ENCODE measurements around the gene D2HGDH. TPM values are rescaled to one million over a fixed set of nuclear protein-coding genes. Genes with fewer than 3 reads are reported as not detected.
A peak's percentile ranks its signal among the peaks of the same experiment; 100 is the strongest.

The D2HGDH gene
- total and polyA plus RNA-seq, 2 of the 13 experiments (the other 11 are each of a cell fraction or from before 2014, with no cell fraction given), result 19.2 to 20.3 TPM

DNA sequence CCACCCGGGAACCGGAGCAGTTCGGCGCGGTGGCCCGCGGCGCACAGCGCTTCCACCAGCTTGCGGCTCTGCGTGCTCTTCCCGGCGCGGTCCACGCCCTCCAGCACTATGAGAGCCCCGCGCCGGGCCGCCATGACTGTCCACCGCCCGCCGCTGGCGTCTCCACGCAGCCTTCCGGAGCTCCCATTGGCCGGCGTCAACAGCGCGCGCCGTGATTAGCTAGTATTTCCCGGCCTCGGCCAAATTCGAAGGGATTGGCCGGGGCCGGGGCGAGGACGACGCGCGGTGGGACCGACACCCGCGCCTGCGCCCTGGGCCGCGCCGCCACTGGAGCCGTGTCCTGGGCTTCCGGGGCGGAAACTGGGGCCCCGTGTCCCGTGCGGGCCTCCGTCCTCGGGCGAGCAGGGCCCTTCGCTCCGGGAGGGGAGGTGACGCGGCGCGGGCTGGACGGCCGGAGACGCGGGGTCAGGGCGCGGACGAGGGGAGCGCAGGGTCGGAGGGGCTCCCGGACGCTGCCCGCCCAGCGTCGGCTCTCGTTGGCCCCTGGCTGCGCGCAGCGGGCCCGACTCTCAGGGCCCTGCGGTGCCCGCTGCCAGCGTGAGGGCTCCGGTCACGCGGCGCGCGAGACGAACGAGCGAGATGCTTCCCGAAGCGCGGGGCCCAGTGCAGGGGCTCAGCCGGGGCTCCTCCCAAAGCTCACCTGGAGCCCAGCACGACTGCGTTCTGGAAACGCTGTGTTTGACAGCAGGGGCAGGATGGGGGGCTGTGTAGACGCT, 47.6 kb upstream of the D2HGDH start, which contains the start of gene DTYMK (continued):
- TF ChIP-seq, protein P1, sequence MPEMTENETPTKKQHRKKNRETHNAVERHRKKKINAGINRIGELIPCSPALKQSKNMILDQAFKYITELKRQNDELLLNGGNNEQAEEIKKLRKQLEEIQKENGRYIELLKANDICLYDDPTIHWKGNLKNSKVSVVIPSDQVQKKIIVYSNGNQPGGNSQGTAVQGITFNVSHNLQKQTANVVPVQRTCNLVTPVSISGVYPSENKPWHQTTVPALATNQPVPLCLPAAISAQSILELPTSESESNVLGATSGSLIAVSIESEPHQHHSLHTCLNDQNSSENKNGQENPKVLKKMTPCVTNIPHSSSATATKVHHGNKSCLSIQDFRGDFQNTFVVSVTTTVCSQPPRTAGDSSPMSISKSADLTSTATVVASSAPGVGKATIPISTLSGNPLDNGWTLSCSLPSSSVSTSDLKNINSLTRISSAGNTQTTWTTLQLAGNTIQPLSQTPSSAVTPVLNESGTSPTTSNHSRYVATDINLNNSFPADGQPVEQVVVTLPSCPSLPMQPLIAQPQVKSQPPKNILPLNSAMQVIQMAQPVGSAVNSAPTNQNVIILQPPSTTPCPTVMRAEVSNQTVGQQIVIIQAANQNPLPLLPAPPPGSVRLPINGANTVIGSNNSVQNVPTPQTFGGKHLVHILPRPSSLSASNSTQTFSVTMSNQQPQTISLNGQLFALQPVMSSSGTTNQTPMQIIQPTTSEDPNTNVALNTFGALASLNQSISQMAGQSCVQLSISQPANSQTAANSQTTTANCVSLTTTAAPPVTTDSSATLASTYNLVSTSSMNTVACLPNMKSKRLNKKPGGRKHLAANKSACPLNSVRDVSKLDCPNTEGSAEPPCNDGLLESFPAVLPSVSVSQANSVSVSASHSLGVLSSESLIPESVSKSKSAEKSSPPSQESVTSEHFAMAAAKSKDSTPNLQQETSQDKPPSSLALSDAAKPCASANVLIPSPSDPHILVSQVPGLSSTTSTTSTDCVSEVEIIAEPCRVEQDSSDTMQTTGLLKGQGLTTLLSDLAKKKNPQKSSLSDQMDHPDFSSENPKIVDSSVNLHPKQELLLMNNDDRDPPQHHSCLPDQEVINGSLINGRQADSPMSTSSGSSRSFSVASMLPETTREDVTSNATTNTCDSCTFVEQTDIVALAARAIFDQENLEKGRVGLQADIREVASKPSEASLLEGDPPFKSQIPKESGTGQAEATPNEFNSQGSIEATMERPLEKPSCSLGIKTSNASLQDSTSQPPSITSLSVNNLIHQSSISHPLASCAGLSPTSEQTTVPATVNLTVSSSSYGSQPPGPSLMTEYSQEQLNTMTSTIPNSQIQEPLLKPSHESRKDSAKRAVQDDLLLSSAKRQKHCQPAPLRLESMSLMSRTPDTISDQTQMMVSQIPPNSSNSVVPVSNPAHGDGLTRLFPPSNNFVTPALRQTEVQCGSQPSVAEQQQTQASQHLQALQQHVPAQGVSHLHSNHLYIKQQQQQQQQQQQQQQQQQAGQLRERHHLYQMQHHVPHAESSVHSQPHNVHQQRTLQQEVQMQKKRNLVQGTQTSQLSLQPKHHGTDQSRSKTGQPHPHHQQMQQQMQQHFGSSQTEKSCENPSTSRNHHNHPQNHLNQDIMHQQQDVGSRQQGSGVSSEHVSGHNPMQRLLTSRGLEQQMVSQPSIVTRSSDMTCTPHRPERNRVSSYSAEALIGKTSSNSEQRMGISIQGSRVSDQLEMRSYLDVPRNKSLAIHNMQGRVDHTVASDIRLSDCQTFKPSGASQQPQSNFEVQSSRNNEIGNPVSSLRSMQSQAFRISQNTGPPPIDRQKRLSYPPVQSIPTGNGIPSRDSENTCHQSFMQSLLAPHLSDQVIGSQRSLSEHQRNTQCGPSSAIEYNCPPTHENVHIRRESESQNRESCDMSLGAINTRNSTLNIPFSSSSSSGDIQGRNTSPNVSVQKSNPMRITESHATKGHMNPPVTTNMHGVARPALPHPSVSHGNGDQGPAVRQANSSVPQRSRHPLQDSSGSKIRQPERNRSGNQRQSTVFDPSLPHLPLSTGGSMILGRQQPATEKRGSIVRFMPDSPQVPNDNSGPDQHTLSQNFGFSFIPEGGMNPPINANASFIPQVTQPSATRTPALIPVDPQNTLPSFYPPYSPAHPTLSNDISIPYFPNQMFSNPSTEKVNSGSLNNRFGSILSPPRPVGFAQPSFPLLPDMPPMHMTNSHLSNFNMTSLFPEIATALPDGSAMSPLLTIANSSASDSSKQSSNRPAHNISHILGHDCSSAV (CRISPR knock-in tag; IDR thresholded peaks at IDR 0.05; ENCODE audit: borderline replicate concordance), result no peak
- TF ChIP-seq ARID2 (CRISPR knock-in tag; IDR thresholded peaks at IDR 0.05; ENCODE audit: borderline replicate concordance) (0 out of 2 replicates have a peak, but pooled peaks have one; percentile 17), HDAC6 (IDR thresholded peaks at IDR 0.05; ENCODE audit: low read depth, low read length) (no peak), RFX5 (IDR thresholded peaks at IDR 0.05; ENCODE audit: low read depth, low read length) (peak; percentile 33; the same call in 1 of the 2 replicates), JARID2 (CRISPR knock-in tag; IDR thresholded peaks at IDR 0.05; ENCODE audit: insufficient replicate concordance) (peak; percentile 75)
- TF ChIP-seq, protein P2, sequence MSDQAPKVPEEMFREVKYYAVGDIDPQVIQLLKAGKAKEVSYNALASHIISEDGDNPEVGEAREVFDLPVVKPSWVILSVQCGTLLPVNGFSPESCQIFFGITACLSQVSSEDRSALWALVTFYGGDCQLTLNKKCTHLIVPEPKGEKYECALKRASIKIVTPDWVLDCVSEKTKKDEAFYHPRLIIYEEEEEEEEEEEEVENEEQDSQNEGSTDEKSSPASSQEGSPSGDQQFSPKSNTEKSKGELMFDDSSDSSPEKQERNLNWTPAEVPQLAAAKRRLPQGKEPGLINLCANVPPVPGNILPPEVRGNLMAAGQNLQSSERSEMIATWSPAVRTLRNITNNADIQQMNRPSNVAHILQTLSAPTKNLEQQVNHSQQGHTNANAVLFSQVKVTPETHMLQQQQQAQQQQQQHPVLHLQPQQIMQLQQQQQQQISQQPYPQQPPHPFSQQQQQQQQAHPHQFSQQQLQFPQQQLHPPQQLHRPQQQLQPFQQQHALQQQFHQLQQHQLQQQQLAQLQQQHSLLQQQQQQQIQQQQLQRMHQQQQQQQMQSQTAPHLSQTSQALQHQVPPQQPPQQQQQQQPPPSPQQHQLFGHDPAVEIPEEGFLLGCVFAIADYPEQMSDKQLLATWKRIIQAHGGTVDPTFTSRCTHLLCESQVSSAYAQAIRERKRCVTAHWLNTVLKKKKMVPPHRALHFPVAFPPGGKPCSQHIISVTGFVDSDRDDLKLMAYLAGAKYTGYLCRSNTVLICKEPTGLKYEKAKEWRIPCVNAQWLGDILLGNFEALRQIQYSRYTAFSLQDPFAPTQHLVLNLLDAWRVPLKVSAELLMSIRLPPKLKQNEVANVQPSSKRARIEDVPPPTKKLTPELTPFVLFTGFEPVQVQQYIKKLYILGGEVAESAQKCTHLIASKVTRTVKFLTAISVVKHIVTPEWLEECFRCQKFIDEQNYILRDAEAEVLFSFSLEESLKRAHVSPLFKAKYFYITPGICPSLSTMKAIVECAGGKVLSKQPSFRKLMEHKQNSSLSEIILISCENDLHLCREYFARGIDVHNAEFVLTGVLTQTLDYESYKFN (CRISPR knock-in tag; conservative IDR thresholded peaks at IDR 0.05), result peak; percentile 71
- TF ChIP-seq, protein P3, sequence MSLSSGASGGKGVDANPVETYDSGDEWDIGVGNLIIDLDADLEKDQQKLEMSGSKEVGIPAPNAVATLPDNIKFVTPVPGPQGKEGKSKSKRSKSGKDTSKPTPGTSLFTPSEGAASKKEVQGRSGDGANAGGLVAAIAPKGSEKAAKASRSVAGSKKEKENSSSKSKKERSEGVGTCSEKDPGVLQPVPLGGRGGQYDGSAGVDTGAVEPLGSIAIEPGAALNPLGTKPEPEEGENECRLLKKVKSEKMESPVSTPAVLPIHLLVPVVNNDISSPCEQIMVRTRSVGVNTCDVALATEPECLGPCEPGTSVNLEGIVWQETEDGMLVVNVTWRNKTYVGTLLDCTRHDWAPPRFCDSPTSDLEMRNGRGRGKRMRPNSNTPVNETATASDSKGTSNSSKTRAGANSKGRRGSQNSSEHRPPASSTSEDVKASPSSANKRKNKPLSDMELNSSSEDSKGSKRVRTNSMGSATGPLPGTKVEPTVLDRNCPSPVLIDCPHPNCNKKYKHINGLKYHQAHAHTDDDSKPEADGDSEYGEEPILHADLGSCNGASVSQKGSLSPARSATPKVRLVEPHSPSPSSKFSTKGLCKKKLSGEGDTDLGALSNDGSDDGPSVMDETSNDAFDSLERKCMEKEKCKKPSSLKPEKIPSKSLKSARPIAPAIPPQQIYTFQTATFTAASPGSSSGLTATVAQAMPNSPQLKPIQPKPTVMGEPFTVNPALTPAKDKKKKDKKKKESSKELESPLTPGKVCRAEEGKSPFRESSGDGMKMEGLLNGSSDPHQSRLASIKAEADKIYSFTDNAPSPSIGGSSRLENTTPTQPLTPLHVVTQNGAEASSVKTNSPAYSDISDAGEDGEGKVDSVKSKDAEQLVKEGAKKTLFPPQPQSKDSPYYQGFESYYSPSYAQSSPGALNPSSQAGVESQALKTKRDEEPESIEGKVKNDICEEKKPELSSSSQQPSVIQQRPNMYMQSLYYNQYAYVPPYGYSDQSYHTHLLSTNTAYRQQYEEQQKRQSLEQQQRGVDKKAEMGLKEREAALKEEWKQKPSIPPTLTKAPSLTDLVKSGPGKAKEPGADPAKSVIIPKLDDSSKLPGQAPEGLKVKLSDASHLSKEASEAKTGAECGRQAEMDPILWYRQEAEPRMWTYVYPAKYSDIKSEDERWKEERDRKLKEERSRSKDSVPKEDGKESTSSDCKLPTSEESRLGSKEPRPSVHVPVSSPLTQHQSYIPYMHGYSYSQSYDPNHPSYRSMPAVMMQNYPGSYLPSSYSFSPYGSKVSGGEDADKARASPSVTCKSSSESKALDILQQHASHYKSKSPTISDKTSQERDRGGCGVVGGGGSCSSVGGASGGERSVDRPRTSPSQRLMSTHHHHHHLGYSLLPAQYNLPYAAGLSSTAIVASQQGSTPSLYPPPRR (CRISPR knock-in tag; IDR thresholded peaks at IDR 0.05; ENCODE audit: borderline replicate concordance), result no peak; the same call in 1 of the 2 replicates
- TF ChIP-seq, protein P4, sequence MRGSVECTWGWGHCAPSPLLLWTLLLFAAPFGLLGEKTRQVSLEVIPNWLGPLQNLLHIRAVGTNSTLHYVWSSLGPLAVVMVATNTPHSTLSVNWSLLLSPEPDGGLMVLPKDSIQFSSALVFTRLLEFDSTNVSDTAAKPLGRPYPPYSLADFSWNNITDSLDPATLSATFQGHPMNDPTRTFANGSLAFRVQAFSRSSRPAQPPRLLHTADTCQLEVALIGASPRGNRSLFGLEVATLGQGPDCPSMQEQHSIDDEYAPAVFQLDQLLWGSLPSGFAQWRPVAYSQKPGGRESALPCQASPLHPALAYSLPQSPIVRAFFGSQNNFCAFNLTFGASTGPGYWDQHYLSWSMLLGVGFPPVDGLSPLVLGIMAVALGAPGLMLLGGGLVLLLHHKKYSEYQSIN (CRISPR knock-in tag; IDR thresholded peaks at IDR 0.05; ENCODE audit: borderline replicate concordance), result no peak

Measured in HepG2 (cell line).